CD8-positive, alpha-beta memory T cell (primary cell): Measurements from ENCODE around the gene CDC42EP3. TPM values are rescaled to one million over a fixed set of nuclear protein-coding genes. Genes with fewer than 3 reads are reported as not detected.
A peak's percentile ranks its signal among the peaks of the same experiment; 100 is the strongest.

Source experiments
- CTCF ChIA-PET: fragments of 350-600 bp; sonication (Branson Sonifier 250); formaldehyde crosslinking; loops from one replicate; lab custom pipeline; 2021; ENCODE audit warnings: antibody characterized with exemption; lab: Charles Lee
- POLR2A ChIA-PET: fragments of 350-600 bp; sonication (Branson Sonifier 250); formaldehyde crosslinking; loops from one replicate; lab custom pipeline; 2021; ENCODE audit warnings: antibody characterized with exemption; lab: Charles Lee
- DNase-seq, 5 donors: peaks; one replicate each; pipeline versions ENCODE4 v3.0.0 to v3.0.0-alpha.2; 2020 to 2022; ENCODE audit warnings: mixed read lengths in 1 of 5
- H3K27ac ChIP-seq: one replicate; pipeline ENCODE4 v1.7.0; 2013; ENCODE audit warnings: low read depth, mild to moderate bottlenecking, low read length, moderate library complexity
- H3K27me3 ChIP-seq: 2 replicates; pipeline ENCODE4 v1.7.0; 2013; ENCODE audit warnings: low read length, mild to moderate bottlenecking; ENCODE audit not compliant: insufficient read depth, poor library complexity, severe bottlenecking
- H3K36me3 ChIP-seq: 2 replicates; pipeline ENCODE4 v1.7.0; 2013; ENCODE audit warnings: mild to moderate bottlenecking, low read length, moderate library complexity; ENCODE audit not compliant: insufficient read depth
- H3K4me1 ChIP-seq: 2 replicates; pipeline ENCODE4 v1.7.0; 2013; ENCODE audit warnings: mild to moderate bottlenecking, low read length, moderate library complexity; ENCODE audit not compliant: insufficient read depth
- H3K4me3 ChIP-seq: 2 replicates; pipeline ENCODE4 v1.7.0; 2013; ENCODE audit warnings: mild to moderate bottlenecking, low read length
- H3K9me3 ChIP-seq: 2 replicates; pipeline ENCODE4 v1.7.0; 2013; ENCODE audit warnings: mild to moderate bottlenecking, low read length
- H3K27ac Mint-ChIP-seq, 8 donors: one replicate each; pipeline ENCODE4 v1.8.0; 2020 to 2021; ENCODE audit warnings: mixed read lengths in 8 of 8, mild to moderate bottlenecking in 6 of 8, inconsistent platforms in 3 of 8, moderate library complexity in 3 of 8
- H3K27me3 Mint-ChIP-seq, 2 donors: one replicate each; pipeline ENCODE4 v1.8.0; 2020 to 2021; ENCODE audit warnings: mixed read lengths in 2 of 2, mild to moderate bottlenecking in 1 of 2, moderate library complexity in 1 of 2
- H3K36me3 Mint-ChIP-seq, 3 donors: one replicate each; pipeline ENCODE4 v1.8.0; 2020 to 2021; ENCODE audit warnings: mixed read lengths in 3 of 3, inconsistent platforms in 1 of 3, mild to moderate bottlenecking in 1 of 3
- H3K4me1 Mint-ChIP-seq, 3 donors: one replicate each; pipeline ENCODE4 v1.8.0; 2020 to 2021; ENCODE audit warnings: mixed read lengths in 3 of 3, inconsistent platforms in 1 of 3, mild to moderate bottlenecking in 1 of 3
- H3K4me3 Mint-ChIP-seq, 7 donors: one replicate each; pipeline ENCODE4 v1.8.0; 2020 to 2021; ENCODE audit warnings: mixed read lengths in 7 of 7, mild to moderate bottlenecking in 6 of 7, moderate library complexity in 4 of 7, inconsistent platforms in 2 of 7
- H3K9me3 Mint-ChIP-seq, 5 donors: one replicate each; pipeline ENCODE4 v1.8.0; 2020 to 2022; ENCODE audit warnings: mixed read lengths in 5 of 5, mild to moderate bottlenecking in 3 of 5, moderate library complexity in 2 of 5, inconsistent platforms in 1 of 5
- polyA plus RNA-seq: library from polyadenylated mRNA; unstranded; fragments of 300-500 nt; fragmentation: Illumina TruSeq; gene quantifications from one replicate; pipeline ENCODE4 v1.2.3, GENCODE V29; 2021
- total RNA-seq, 2 experiments: library from RNA; stranded (reverse); gene quantifications; one replicate each; pipeline ENCODE4 v1.2.3, GENCODE V29; 2021

Gene CDC42EP3
- total and polyA plus RNA-seq, 3 experiments from 2014 or later, result 37.1 to 141 (median 39.1) TPM

DNA sequence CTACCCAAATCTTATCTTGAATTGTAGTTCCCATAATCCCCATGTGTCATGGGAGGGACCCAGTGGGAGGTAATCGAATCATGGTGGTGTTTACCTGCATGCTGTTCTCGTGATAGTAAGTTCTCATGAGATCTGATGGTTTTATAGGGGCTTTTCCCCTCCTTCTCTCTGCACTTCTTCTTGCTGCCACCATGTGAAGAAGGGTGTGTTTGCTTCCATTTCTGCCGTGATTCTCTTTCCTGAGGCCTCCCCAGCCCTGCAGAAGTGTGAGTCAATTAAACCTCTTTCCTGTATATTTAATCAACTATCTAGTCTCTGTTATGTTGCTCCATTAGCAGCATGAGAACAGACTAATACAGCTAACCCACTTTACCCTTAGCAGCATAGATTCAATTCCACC is 37.6 kb downstream of the CDC42EP3 start:
- Histone ChIP-seq H3K9me3 (no peaks in the 10 kb centered on the region), H3K36me3 (no peaks in the 10 kb centered on the region), H3K4me1 (peaks cover 49% of the 10 kb centered on the region), H3K4me3 (no peak overlapping the region), H3K27me3 (no peaks in the 10 kb centered on the region), H3K27ac (no peak overlapping the region)
- CTCF ChIA-PET, result interaction anchor here (0.8 to 1.6 kb wide), 2 partner anchors 10 to 15 kb away, joined by 3 read pairs; no protein-coding TSS in a partner anchor
- Mint-ChIP-seq H3K9me3 (no peaks in the 10 kb centered on the region), H3K4me1 (peaks cover 87 to 94% (median 91%) of the 10 kb centered on the region in 3 donors), H3K4me3 (peak overlapping the region in 5 of 7 donors; percentile 28 to 58 (median 52)), H3K27me3 (no peaks in the 10 kb centered on the region), H3K27ac (peak overlapping the region; percentile 91 to 99 (median 94)), H3K36me3 (peaks cover 17 to 30% (median 24%) of the 10 kb centered on the region in 3 donors)
- POLR2A ChIA-PET, result interaction anchor here (1.2 kb wide), 2 partner anchors 8 to 10 kb away, joined by 3 to 4 read pairs; no protein-coding TSS in a partner anchor
- DNase-seq, result no peak

- peak overlapping the region in 3 of 7 donors; percentile 7 to 58 (median 52) for H3K4me3 Mint-ChIP-seq
- Histone ChIP-seq H3K27me3 (no peaks in the 10 kb centered on the region), H3K36me3 (no peaks in the 10 kb centered on the region), H3K4me1 (peaks cover 49% of the 10 kb centered on the region), H3K9me3 (no peaks in the 10 kb centered on the region), H3K4me3 (no peak overlapping the region), H3K27ac (no peak overlapping the region)
- no peaks in the 10 kb centered on the region for H3K9me3 Mint-ChIP-seq
- POLR2A ChIA-PET, result interaction anchor here (1.2 kb wide), 1 partner anchor 9 kb away, joined by 3 read pairs; no protein-coding TSS in a partner anchor
- CTCF ChIA-PET, result interaction anchor here (0.8 to 1.6 kb wide), 2 partner anchors 10 to 15 kb away, joined by 3 read pairs; no protein-coding TSS in a partner anchor
- no peaks in the 10 kb centered on the region for H3K27me3 Mint-ChIP-seq
- no peak for DNase-seq
- peak overlapping the region; percentile 91 to 99 (median 94) for H3K27ac Mint-ChIP-seq
- peaks cover 84 to 90% (median 85%) of the 10 kb centered on the region in 3 donors for H3K4me1 Mint-ChIP-seq
- H3K36me3 Mint-ChIP-seq, result peaks cover 15 to 33% (median 21%) of the 10 kb centered on the region in 3 donors
Observed at GRCh38 chr2:37633234-37633633, 38.2 kb downstream of the CDC42EP3 start.

DNA sequence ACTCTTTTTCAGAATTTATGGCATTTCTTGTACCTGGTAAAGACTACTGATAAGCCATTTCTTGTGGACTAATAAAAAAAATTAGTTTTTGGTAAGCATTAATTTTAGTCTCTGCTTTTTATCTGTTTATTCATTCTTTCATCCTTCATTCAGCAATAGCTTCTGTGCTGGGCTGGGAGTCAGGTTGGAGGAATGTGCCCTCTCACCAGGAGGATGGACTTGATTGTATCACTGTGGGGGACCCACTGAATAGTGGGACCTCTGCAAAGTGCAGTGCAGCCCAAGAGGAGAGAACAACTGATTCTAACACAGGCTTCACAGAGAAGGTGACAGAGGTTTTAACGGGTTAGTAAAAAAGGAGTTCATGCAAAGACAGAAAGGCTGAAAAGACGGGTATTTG is 39.1 kb downstream of the CDC42EP3 start:
- Histone ChIP-seq H3K9me3 (no peaks in the 10 kb centered on the region), H3K27me3 (no peaks in the 10 kb centered on the region), H3K4me3 (no peak overlapping the region), H3K4me1 (peaks cover 47% of the 10 kb centered on the region), H3K27ac (no peak overlapping the region), H3K36me3 (no peaks in the 10 kb centered on the region)
- DNase-seq, result no peak
- ChIA-PET POLR2A (no interaction called here), CTCF (interaction anchor here (0.7 to 1.6 kb wide), 2 partner anchors 11 to 218 kb away, joined by 3 to 5 read pairs; no protein-coding TSS in a partner anchor)
- peaks cover 75 to 88% (median 83%) of the 10 kb centered on the region in 3 donors for H3K4me1 Mint-ChIP-seq
- no peak overlapping the region for H3K4me3 Mint-ChIP-seq
- no peaks in the 10 kb centered on the region for H3K27me3 Mint-ChIP-seq
- H3K27ac Mint-ChIP-seq, result peak overlapping the region; percentile 2 to 97 (median 86)
- no peaks in the 10 kb centered on the region for H3K9me3 Mint-ChIP-seq
- peaks cover 15 to 33% (median 21%) of the 10 kb centered on the region in 3 donors for H3K36me3 Mint-ChIP-seq

- ChIA-PET POLR2A (no interaction called here), CTCF (no interaction called here)
- H3K9me3 Mint-ChIP-seq, result no peaks in the 10 kb centered on the region
- no peak for DNase-seq
- H3K27me3 Mint-ChIP-seq, result no peaks in the 10 kb centered on the region
- Histone ChIP-seq H3K27me3 (no peaks in the 10 kb centered on the region), H3K27ac (no peak overlapping the region), H3K36me3 (no peaks in the 10 kb centered on the region), H3K4me3 (no peak overlapping the region), H3K4me1 (peaks cover 48% of the 10 kb centered on the region), H3K9me3 (no peaks in the 10 kb centered on the region)
- no peak overlapping the region for H3K27ac Mint-ChIP-seq
- H3K36me3 Mint-ChIP-seq, result peaks cover 15 to 33% (median 21%) of the 10 kb centered on the region in 3 donors
- peaks cover 75 to 88% (median 83%) of the 10 kb centered on the region in 3 donors for H3K4me1 Mint-ChIP-seq
- H3K4me3 Mint-ChIP-seq, result no peak overlapping the region
Observed at GRCh38 chr2:37631698-37632097, 39.7 kb downstream of the CDC42EP3 start.

DNA sequence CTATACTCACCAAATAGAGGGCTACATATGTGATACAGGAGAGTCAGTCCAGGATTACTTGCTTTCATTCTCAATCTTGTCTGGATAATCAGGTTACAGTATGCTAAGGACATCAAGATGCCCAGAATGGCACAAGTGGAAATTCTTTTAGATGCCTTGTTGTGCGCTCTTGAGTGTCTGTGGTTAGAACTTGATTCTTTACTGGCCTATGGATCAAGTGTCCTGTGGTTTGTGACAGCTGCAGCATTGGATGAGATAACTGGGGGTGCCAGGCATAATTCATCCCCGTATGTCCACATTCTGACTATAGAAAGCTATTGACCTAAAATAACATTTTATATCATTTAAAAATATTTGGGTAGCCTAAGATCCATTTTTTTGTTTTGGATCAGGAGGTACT is 40.1 kb downstream of the CDC42EP3 start:
- H3K4me3 Mint-ChIP-seq, result peak overlapping the region in 1 of 7 donors; percentile 1
- H3K4me1 ChIP-seq, result peaks cover 48% of the 10 kb centered on the region
- H3K27me3 ChIP-seq, result no peaks in the 10 kb centered on the region
- no peaks in the 10 kb centered on the region for H3K36me3 ChIP-seq
- no peaks in the 10 kb centered on the region for H3K27me3 Mint-ChIP-seq
- CTCF ChIA-PET, result no interaction called here
- H3K4me3 ChIP-seq, result no peak overlapping the region
- POLR2A ChIA-PET, result no interaction called here
- no peak for DNase-seq
- H3K9me3 ChIP-seq, result no peaks in the 10 kb centered on the region
- H3K9me3 Mint-ChIP-seq, result no peaks in the 10 kb centered on the region
- H3K27ac ChIP-seq, result no peak overlapping the region
- H3K4me1 Mint-ChIP-seq, result peaks cover 75 to 88% (median 83%) of the 10 kb centered on the region in 3 donors
- peaks cover 15 to 33% (median 21%) of the 10 kb centered on the region in 3 donors for H3K36me3 Mint-ChIP-seq
- peak overlapping the region in 2 of 8 donors; percentile 7 to 10 for H3K27ac Mint-ChIP-seq

DNA sequence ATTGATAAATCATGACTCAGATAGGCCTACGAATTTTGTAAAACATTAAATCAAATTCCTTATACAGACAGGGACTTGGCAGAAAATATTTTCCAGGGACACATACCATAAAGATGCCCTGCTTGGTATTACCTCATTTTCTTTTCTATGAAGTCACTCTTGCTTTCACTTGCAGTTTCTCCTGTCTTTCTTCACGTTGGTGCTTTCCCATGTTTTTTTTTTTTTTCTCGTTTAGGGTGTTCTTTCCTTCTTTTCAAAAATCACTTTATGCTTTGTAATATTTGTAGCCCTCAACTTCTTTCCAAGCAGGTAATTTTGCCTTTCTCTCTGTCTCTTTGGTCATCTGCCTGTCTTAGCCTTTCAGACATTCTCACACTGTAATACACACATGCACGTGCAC is 40.7 kb downstream of the CDC42EP3 start:
- H3K4me3 Mint-ChIP-seq, result peak overlapping the region in 1 of 7 donors; percentile 1
- Histone ChIP-seq H3K4me3 (no peak overlapping the region), H3K27ac (no peak overlapping the region), H3K9me3 (no peaks in the 10 kb centered on the region), H3K27me3 (no peaks in the 10 kb centered on the region), H3K4me1 (peaks cover 48% of the 10 kb centered on the region), H3K36me3 (no peaks in the 10 kb centered on the region)
- peaks cover 75 to 88% (median 83%) of the 10 kb centered on the region in 3 donors for H3K4me1 Mint-ChIP-seq
- H3K9me3 Mint-ChIP-seq, result no peaks in the 10 kb centered on the region
- ChIA-PET CTCF (no interaction called here), POLR2A (no interaction called here)
- no peak for DNase-seq
- H3K36me3 Mint-ChIP-seq, result peaks cover 15 to 33% (median 21%) of the 10 kb centered on the region in 3 donors
- H3K27ac Mint-ChIP-seq, result peak overlapping the region in 4 of 8 donors; percentile 7 to 58 (median 14)
- H3K27me3 Mint-ChIP-seq, result no peaks in the 10 kb centered on the region

DNA sequence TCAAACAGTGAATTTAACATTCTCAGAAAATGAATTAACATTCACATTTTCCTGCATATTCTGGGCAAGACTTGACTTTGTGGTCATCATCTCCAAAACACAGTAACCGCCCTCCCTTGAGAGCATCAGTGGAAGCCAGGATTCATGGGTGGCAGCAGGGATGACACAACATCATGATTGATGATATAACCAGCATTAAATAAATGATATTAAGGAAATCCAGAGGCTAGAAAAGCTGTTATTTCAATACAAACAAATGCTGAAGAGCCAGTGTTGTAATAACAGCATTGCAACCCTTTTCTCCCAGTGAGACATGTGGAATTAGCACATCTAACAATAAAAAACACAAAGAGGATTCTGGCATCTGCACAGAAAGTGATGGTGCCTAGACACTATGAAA is 41.1 kb downstream of the CDC42EP3 start:
- no peak for DNase-seq
- Mint-ChIP-seq H3K4me3 (no peak overlapping the region), H3K9me3 (no peaks in the 10 kb centered on the region), H3K27me3 (no peaks in the 10 kb centered on the region), H3K36me3 (peaks cover 15 to 33% (median 21%) of the 10 kb centered on the region in 3 donors), H3K27ac (peak overlapping the region in 4 of 8 donors; percentile 10 to 58 (median 20)), H3K4me1 (peaks cover 75 to 88% (median 83%) of the 10 kb centered on the region in 3 donors)
- POLR2A ChIA-PET, result no interaction called here
- Histone ChIP-seq H3K4me3 (no peak overlapping the region), H3K9me3 (no peaks in the 10 kb centered on the region), H3K27ac (no peak overlapping the region), H3K27me3 (no peaks in the 10 kb centered on the region), H3K36me3 (no peaks in the 10 kb centered on the region), H3K4me1 (peaks cover 48% of the 10 kb centered on the region)
- CTCF ChIA-PET, result no interaction called here

DNA sequence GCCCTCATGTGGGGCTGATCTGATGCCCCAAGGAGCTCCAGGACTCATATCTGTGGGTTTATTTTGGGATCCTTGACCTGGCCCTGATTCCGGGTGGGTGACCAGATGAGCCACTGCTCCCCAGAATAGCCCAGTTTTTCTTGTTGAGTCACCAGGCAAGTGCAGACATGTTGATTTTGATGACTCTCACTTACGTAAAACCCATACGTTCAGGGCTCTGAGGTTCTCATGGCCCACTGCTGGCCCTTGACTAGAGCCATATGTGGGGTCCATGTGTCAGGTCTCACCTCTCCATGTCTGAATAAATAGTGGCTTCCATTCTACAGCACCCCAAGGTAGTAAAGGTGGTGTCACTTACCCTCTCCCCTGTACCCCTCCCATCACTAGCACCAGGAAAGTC is 41.9 kb downstream of the CDC42EP3 start:
- Histone ChIP-seq H3K4me3 (no peak overlapping the region), H3K36me3 (no peaks in the 10 kb centered on the region), H3K9me3 (no peaks in the 10 kb centered on the region), H3K27me3 (no peaks in the 10 kb centered on the region), H3K4me1 (peaks cover 48% of the 10 kb centered on the region), H3K27ac (no peak overlapping the region)
- H3K4me3 Mint-ChIP-seq, result no peak overlapping the region
- no peaks in the 10 kb centered on the region for H3K9me3 Mint-ChIP-seq
- CTCF ChIA-PET, result no interaction called here
- POLR2A ChIA-PET, result no interaction called here
- no peaks in the 10 kb centered on the region for H3K27me3 Mint-ChIP-seq
- H3K27ac Mint-ChIP-seq, result peak overlapping the region in 3 of 8 donors; percentile 10 to 36 (median 23)
- DNase-seq, result no peak
- H3K36me3 Mint-ChIP-seq, result peaks cover 15 to 33% (median 21%) of the 10 kb centered on the region in 3 donors
- peaks cover 75 to 88% (median 83%) of the 10 kb centered on the region in 3 donors for H3K4me1 Mint-ChIP-seq
